ENCODE measurements around the gene GJB2.

The GJB2 gene

GRCh38 chr13:20192158-20192835 is 441 bp downstream of the GJB2 start:
- no peak for DNase-seq (ENCODE audit: low read depth in 2 of 2)

- DNase-seq (ENCODE audit: low read depth in 2 of 2): no peak
Observed at GRCh38 chr13:20191311-20192157, 1.2 kb downstream of the GJB2 start.

GRCh38 chr13:20190481-20191310 is 2.0 kb downstream of the GJB2 start:
- DNase-seq (ENCODE audit: low read depth in 2 of 2): no peak

- DNase-seq (ENCODE audit: low read depth in 2 of 2): no peak
Observed at GRCh38 chr13:20190076-20190475, 2.7 kb downstream of the GJB2 start.

- DNase-seq (ENCODE audit: low read depth in 2 of 2): no peak
Observed at GRCh38 chr13:20188667-20189553, 3.8 kb downstream of the GJB2 start.

- DNase-seq (ENCODE audit: low read depth in 2 of 2): no peak
Observed at GRCh38 chr13:20186771-20187170, 6.0 kb downstream of the GJB2 start.

GRCh38 chr13:20185366-20186056 is 7.2 kb downstream of the GJB2 start:
- DNase-seq (ENCODE audit: low read depth in 2 of 2): no peak

GRCh38 chr13:20182231-20182846 is 10.4 kb downstream of the GJB2 start:
- no peak for DNase-seq (ENCODE audit: low read depth in 2 of 2)

- DNase-seq (ENCODE audit: low read depth in 2 of 2): no peak
Observed at GRCh38 chr13:20181188-20181587, 11.6 kb downstream of the GJB2 start.

GRCh38 chr13:20178156-20178555 is 14.6 kb downstream of the GJB2 start:
- no peak for DNase-seq (ENCODE audit: low read depth in 2 of 2)

- DNase-seq (ENCODE audit: low read depth in 2 of 2): no peak
Observed at GRCh38 chr13:20177049-20177831, 15.5 kb downstream of the GJB2 start.

GRCh38 chr13:20175907-20176652 is 16.7 kb downstream of the GJB2 start:
- DNase-seq (ENCODE audit: low read depth in 2 of 2): no peak

GRCh38 chr13:20175406-20175794 is 17.3 kb downstream of the GJB2 start:
- no peak for DNase-seq (ENCODE audit: low read depth in 2 of 2)

- DNase-seq (ENCODE audit: low read depth in 2 of 2): peak; percentile 64 to 67
Observed at GRCh38 chr13:20174656-20175405, 17.9 kb downstream of the GJB2 start.

GRCh38 chr13:20173116-20173746 is 19.5 kb downstream of the GJB2 start:
- no peak for DNase-seq (ENCODE audit: low read depth in 2 of 2)

- no peak for DNase-seq (ENCODE audit: low read depth in 2 of 2)
Observed at GRCh38 chr13:20171364-20171763, 21.4 kb downstream of the GJB2 start.

- DNase-seq (ENCODE audit: low read depth in 2 of 2): no peak
Observed at GRCh38 chr13:20170921-20171320, 21.8 kb downstream of the GJB2 start.

GRCh38 chr13:20168396-20168795 is 24.3 kb downstream of the GJB2 start:
- DNase-seq (ENCODE audit: low read depth in 2 of 2): no peak
